Fibroblast of mammary gland (primary cell): ENCODE measurements around the gene TEX44.
A peak's percentile ranks its signal among the peaks of the same experiment; 100 is the strongest.
"Not testable (repeated sequence)": the region's sequence is repeated elsewhere in the genome, so short reads cannot be mapped to it uniquely, and the experiment has no call there.

Source experiments
- DNase-seq: peaks from one replicate; pipeline ENCODE4 v3.0.0-alpha.2; 2010; ENCODE audit warnings: low read depth
- H3K4me3 ChIP-seq: 2 replicates; pipeline ENCODE4 v1.5.1; 2011; ENCODE audit warnings: low read depth, mild to moderate bottlenecking, low read length, moderate library complexity; ENCODE audit not compliant: control insufficient read depth
- CTCF ChIP-seq: conservative IDR thresholded peaks from 2 replicates; pipeline ENCODE4 v1.5.1; 2011; ENCODE audit warnings: low read depth, low read length, inconsistent platforms; ENCODE audit not compliant: control insufficient read depth, insufficient read depth

TEX44 gene

GRCh38 chr2:231549446-231550239 is 43.0 kb upstream of the TEX44 start:
- H3K4me3 ChIP-seq = no peak overlapping the region
- DNase-seq = no peak
- TF ChIP-seq CTCF = no peak

GRCh38 chr2:231552752-231553151 is 39.9 kb upstream of the TEX44 start:
- no peak overlapping the region for H3K4me3 ChIP-seq
- no peak for DNase-seq
- TF ChIP-seq CTCF = no peak

GRCh38 chr2:231554327-231554726 is 38.3 kb upstream of the TEX44 start:
- DNase-seq = no peak
- H3K4me3 ChIP-seq = no peak overlapping the region
- TF ChIP-seq CTCF = no peak

GRCh38 chr2:231554748-231555545 is 37.7 kb upstream of the TEX44 start:
- TF ChIP-seq CTCF = no peak
- no peak overlapping the region for H3K4me3 ChIP-seq
- DNase-seq = peak; percentile 75

GRCh38 chr2:231556496-231556895 is 36.2 kb upstream of the TEX44 start:
- not testable (repeated sequence) for DNase-seq, H3K4me3 ChIP-seq

GRCh38 chr2:231556981-231557380 is 35.7 kb upstream of the TEX44 start:
- H3K4me3 ChIP-seq = no peak overlapping the region
- no peak for TF ChIP-seq CTCF
- DNase-seq = no peak

GRCh38 chr2:231557571-231558217 is 35.0 kb upstream of the TEX44 start:
- no peak overlapping the region for H3K4me3 ChIP-seq
- peak; percentile 84 for DNase-seq
- TF ChIP-seq CTCF = peak; percentile 87
